ENCODE measurements around the gene SERAC1.

Gene SERAC1

DNA sequence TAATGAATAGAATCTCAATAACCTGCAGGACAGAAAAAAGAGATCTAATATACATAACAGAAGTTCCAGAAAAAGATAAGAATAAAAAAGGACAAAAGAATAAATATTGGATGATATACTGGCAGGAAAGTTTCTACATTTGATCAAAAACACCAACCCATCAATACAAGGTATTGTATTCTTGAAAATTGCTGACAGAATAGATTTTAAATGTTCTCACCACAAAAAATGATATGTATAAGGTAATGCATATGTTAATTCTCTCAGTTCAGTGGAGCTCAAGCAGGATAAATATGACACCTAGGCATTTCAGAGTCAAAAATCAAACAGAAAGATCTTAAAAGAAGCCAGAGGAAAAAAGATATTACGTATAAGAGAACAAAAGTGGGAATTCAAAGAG lies 43.8 kb downstream of the SERAC1 start:
- no peak for DNase-seq (ENCODE audit: extremely low read depth in 1 of 2, low read depth in 1 of 2)

DNA sequence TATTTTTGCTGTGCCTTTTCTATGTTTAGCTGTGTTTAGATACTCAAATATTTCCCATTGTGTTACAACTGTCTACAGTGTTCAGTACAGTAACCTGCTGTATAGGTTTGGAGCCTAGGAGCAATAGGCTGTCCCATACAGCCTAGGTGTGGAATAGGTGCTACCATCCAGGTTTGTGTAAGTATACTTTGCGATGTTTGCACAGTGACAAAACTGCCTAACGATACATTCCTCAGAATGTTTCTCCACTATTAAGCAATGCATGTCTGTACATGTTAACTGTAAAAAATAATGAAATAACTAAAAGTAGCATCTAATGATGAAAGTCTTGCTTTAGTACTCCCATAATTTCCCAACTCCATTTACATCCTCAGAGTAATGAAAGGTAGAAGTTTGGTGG lies 46.0 kb downstream of the SERAC1 start:
- no peak for DNase-seq (ENCODE audit: extremely low read depth in 1 of 2, low read depth in 1 of 2)

DNA sequence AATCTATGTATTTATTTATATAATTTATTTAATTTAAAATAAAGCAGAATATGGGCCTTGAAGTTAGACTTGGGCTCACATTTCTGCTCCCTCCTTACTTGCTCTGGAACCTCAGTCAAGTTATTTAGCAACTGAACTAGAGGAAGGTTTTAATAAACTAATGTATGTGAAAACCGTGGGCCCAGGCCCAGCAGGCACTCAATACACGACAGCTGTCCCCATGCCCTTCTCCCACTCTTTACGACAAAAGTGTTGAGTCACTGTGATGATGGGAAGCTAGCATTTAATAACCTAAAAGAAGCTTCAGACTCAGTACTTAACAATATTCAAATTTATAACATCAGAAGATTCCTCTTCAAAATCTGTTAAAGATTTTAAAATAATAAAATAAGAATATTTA lies 46.7 kb downstream of the SERAC1 start:
- no peak for DNase-seq (ENCODE audit: extremely low read depth in 1 of 2, low read depth in 1 of 2)

DNA sequence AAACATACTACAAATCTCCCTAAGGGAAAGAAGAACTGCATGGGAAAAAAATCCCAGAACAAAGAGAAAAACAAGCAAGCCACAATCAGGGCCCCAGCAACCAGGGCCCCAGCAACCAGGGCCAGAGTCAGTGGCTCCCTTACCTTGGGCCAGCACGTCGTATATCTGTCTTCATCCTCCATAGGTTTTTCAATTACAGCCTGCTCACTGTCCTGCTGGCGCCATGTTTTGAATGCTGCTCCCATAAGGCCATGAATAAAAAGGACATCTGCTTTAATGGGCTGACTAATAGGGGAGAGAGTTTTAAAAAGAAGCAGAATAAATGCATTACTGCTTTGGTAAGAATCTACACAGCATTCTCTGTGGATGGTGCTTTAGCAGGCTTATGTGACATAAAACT lies 49.2 kb downstream of the SERAC1 start:
- DNase-seq (ENCODE audit: extremely low read depth in 1 of 2, low read depth in 1 of 2): no peak

DNA sequence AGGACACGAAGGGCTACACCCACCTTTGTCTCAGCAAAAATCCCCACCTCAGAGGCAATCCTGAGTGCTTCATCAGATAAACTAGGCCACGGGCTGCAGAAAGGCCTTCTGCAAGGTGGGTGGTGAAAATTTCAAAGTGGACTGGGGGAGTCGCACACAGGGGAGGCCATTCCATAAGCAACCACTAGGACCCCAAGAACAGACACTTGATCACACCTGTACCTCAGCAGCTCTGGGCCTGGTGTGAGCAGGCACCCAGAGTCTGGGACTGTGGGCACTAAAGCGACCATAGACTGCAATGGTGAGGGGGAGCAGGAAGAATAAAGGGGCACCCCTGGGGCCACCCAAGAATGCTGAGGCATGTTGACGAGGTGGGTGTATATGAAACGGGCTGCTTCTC lies 52.6 kb downstream of the SERAC1 start:
- DNase-seq (ENCODE audit: extremely low read depth in 1 of 2, low read depth in 1 of 2): no peak

DNA sequence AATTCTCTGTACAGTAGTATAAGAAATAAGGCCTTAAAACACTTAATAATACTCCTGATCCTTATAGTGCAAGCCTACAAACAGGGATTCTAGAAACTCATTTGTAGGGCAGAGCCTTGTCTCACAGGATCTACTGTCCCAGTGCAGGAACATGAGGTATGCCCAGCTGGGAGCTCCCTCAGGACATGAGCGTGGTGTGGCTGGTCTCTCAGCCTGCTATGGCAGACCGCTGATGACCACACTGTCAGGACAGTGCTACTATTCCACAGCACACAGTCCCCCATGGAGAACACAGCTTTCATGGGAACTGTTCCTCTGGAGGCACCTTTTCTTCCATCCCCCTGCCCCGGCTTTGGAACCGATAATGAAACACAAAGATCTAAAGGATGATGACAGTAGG lies 53.0 kb downstream of the SERAC1 start:
- DNase-seq (ENCODE audit: extremely low read depth in 1 of 2, low read depth in 1 of 2): no peak

DNA sequence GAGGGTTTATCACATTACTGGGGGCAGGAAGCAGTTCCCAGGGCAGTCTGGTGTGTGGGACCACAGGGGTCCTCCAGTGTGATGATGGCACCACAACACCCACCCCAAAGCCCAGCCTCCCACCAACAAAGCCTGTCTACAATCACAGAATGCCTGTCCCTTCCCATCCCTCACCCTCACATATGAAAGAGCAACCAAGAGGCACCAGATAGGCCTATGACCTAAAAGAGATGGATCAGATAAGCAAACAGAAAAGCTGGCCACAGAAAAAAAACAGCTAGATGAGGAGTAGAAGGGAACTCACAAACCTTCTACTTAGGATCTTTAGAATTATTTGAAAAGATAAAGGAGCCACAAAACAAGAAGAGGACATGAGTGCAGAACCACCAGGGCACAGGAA lies 54.3 kb downstream of the SERAC1 start:
- no peak for DNase-seq (ENCODE audit: extremely low read depth in 1 of 2, low read depth in 1 of 2)

DNA sequence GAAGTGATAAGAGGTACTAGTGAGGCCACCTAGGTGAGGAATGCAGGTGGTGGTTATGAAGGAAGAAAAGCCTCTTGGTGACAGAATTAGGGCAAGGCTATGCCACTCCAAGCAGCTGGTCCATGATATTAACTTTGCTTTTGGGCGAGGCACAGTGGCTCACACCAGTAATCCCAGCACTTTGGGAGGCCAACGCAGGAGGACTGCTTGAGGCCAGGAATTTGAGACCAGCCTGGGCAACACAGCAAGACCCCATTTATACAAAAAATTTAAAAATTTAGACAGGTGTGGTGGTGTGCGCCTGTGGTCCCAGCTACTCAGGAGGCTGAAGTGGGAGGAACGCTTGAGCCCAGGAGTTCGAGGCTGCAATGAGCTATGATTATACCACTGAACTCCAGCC lies 56.1 kb downstream of the SERAC1 start:
- DNase-seq (ENCODE audit: extremely low read depth in 1 of 2, low read depth in 1 of 2): no peak

DNA sequence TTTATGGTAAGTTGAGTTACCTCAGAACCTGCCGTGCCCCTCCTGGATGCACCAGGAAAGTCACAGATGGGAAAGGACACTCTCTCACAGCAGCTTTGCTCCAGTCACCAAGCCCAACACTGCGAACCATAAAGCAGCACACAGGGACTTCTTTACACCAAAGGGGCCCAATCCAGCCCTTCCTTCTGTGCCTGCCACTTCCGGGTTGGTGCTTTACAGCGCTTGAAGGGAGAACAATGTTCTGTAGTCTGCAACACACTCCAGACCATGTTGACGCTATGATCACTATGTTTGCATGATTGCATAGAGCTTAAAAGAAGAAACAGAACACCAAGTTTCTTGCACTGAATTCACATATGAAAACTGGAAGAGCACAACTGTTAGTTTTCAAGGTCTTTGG lies 57.1 kb downstream of the SERAC1 start:
- DNase-seq (ENCODE audit: extremely low read depth in 1 of 2, low read depth in 1 of 2): no peak

DNA sequence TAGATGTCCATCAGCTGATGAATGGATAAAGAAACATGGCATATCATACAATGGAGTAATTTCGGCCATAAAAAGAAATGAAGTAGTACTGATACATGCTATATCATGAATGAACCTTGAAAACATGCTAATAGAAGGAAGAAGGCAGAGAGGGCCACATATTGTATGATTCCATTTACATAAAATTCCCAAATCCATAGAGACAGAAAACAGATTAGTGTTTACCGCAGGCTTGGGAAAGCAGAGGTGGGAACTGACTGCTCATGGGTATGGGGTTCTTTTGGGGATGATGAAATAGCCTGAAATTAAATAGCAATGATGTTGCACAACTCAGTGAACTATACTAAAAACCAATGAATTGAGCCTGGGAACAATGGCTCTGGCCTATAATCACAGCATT lies 58.3 kb downstream of the SERAC1 start:
- no peak for DNase-seq (ENCODE audit: extremely low read depth in 1 of 2, low read depth in 1 of 2)

DNA sequence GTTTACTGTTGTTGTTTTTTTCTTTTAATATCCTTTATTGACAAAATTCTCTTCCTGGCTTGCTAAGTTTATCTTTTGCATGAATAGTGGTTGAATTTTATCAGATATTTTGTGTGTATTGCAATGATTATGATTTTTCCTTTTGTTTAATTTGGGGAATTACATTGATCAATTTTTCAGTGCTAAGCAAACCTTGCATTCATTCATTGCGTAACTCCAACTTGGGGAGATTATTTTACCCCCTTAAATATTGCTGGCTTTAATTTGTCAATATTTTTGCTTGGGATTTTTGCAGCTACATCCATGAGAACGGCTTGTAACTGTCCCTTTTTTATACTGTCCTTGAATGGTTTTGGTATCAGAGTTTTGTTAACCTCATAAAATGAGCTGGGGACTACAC lies 63.4 kb downstream of the SERAC1 start:
- DNase-seq (ENCODE audit: extremely low read depth in 1 of 2, low read depth in 1 of 2): no peak

DNA sequence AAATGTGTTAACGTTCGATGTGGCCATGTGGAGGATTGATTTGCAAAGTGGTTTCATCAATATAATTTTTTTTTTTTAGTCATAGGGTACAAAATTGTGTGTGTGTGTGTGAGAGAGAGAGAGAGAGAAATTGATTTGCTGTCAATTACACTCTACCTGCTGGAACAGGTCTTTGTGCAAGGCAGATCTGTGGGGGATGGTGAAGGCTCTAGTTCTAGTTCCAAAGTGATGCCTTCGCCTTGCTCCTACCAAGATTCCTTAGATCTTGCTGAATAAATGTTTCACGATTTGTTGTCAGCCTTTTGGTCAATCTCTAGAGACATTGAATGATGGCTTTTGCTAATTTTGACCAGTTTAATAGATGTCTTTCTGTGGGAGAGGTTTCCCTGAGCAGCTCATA lies 64.8 kb downstream of the SERAC1 start:
- no peak for DNase-seq (ENCODE audit: extremely low read depth in 1 of 2, low read depth in 1 of 2)

DNA sequence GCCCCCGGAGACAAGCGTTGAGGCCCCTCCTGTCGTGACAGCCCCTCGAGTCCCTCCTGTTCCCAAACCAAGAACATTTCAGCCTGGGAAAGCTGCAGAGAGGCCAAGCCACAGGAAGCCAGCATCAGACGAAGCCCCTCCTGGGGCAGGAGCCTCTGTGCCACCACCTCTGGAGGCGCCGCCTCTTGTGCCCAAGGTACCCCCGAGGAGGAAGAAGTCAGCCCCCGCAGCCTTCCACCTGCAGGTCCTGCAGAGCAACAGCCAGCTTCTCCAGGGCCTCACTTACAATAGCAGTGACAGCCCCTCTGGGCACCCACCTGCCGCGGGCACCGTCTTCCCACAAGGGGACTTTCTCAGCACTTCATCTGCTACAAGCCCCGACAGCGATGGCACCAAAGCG lies 72.4 kb downstream of the SERAC1 start:
- DNase-seq (ENCODE audit: extremely low read depth in 1 of 2, low read depth in 1 of 2): no peak

DNA sequence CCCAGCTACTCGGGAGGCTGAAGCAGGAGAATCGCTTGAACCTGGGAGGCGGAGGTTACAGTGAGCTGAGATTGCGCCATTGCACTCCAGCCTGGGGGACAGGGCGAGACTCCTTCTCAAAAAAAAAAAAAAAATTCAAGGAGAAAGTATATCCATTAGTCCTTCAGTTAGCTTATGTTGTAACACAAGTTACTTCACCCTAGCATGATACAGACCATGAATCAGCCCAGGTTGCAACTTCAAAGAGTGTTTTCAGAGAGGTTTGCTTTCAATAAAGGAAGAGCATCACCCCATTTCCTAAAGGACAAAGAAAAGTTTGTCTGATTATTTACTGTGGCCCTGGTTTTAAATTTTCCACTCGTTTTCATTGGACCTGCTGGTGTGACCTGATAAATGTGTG lies 73.0 kb downstream of the SERAC1 start:
- DNase-seq (ENCODE audit: extremely low read depth in 1 of 2, low read depth in 1 of 2): no peak

DNA sequence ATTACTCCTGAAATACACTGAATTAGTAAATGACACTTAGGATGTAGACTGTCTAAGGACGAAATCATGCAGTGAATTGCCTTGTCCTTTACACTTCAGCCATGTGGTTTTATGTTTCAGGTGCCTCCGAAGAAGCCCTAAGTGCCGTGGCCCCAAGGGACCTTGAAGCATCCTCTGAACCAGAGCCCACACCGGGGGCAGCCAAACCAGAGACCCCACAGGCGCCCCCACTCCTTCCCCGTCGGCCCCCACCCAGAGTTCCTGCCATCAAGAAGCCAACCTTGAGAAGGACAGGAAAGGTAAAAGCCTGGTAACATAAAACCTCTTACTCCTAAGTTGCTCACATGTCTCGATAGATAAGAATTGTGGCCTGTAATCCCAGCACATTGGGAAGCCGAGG lies 75.3 kb downstream of the SERAC1 start:
- no peak for DNase-seq (ENCODE audit: extremely low read depth in 1 of 2, low read depth in 1 of 2)

DNA sequence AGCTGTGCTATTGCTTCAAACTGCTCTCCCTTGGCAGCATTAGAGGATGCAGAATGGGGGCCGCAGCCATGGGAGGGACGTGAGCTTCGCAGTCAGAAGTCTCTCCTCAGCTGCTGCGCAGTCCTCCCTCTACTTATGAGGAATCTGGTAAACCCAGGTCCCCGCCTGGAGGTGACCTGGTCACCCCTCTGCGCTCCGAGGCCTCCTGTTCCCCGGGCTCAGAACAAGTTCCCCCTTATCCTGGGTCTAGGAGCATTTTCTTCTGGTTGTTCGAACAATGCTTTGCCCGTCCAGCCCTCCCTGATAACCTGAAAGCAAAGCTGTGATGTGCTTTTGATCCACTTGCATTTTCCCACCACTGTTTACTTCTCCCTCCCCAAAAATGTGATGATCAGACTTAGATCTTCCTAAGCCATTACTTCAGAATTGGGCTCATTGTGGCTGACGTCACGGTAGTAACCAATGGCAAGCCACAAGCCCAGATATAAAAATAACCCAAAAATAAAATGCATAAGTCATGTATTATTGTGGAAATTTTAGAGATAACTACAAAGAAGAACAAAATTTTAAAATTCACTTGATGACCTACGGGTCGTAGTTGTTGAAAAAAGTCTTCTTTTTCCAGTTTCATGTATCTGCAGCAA lies 80.7 kb downstream of the SERAC1 start:
- DNase-seq (ENCODE audit: extremely low read depth in 1 of 2, low read depth in 1 of 2): no peak

DNA sequence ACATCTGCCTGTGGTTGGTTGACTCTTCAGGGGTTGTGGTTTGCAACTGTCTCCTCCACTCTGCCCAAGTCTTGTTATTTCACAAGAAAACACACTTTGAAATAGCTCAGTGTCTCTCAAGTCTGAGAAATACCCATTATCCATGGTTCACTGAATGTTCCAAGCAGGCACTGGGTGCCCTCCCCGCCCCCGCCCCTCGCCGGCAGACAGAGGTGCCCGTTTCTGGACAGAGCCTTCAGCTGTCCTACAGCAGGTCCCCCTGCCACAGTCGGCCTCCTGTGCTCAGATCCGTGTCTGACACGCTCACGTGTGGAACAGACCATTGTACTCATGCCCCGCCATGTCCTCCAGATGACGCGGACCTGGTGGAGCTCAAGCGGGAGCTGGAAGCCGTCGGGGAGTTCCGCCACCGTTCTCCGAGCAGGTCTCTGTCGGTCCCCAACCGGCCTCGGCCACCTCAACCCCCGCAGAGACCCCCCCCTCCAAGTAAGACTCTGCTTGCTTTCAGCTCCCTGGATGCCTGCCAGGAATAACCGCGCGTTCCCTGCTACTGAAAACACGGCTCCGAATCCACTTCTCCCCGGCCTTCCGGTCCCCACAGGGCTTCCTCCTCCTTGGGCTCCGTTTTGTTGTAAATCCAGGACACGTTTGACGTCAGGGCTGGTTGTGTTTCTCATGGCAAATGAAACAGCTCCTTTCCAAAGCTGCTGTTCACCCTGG lies 81.4 kb downstream of the SERAC1 start:
- no peak for DNase-seq (ENCODE audit: extremely low read depth in 1 of 2, low read depth in 1 of 2)

DNA sequence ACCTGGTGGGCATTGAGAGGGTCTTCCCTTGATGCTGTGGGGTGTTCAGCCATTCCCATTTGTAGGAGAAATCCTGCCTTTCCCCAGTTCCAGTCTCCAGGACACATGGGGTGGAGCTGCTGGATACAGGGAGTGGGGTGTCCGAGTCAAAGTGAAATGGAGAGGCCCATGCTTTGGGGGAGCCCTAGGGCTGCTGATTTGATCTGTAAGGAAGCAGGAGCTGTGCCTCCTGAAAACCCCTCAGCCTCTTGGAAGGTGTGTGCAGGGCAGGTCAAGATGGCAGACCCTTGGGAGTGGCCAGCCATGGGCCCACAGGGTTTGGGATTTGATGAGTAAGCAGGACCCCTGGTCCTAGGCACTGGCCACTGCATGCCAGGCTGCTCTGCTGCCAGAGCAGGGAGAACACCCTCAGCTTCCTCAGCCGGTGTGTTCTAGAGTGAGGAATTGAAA lies 82.0 kb downstream of the SERAC1 start:
- no peak for DNase-seq (ENCODE audit: extremely low read depth in 1 of 2, low read depth in 1 of 2)

DNA sequence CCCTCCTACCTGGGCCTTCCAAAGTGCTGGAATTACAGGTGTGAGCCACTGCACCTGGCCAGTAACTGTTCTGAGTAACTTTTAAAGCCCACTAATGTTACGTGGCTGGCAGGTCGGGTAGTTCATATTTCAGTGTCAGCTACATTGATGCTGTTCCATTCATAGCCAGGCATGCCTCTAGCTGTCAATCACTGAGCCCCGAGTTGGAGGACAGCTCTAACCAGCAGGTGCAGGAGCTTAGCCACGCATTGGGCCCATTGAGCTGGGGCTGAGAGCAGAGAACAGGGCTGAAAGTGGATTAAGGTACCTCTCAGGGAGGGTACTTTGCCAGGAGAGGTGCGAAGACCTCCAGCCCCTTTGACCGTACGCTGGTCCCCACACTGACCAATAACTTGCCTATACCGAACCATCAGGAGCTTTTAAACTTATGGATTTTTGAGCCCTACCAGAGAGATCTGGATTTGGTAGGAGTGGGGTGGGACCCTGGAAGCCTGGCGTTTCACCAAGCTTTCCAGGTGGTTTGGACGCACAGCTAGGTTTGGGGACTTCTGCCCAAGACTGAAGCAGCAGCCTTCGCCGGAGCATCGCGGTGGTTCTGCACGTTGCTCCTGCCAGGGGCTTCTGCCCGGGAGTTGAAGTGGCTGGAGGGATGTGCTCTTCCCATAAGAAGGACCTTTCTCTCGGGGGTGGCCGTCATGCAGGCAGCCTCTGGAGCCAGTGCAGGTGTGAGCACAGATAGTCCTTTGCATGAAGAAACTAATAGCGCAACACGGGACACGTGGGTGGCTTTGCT lies 82.6 kb downstream of the SERAC1 start:
- DNase-seq (ENCODE audit: extremely low read depth in 1 of 2, low read depth in 1 of 2): no peak

DNA sequence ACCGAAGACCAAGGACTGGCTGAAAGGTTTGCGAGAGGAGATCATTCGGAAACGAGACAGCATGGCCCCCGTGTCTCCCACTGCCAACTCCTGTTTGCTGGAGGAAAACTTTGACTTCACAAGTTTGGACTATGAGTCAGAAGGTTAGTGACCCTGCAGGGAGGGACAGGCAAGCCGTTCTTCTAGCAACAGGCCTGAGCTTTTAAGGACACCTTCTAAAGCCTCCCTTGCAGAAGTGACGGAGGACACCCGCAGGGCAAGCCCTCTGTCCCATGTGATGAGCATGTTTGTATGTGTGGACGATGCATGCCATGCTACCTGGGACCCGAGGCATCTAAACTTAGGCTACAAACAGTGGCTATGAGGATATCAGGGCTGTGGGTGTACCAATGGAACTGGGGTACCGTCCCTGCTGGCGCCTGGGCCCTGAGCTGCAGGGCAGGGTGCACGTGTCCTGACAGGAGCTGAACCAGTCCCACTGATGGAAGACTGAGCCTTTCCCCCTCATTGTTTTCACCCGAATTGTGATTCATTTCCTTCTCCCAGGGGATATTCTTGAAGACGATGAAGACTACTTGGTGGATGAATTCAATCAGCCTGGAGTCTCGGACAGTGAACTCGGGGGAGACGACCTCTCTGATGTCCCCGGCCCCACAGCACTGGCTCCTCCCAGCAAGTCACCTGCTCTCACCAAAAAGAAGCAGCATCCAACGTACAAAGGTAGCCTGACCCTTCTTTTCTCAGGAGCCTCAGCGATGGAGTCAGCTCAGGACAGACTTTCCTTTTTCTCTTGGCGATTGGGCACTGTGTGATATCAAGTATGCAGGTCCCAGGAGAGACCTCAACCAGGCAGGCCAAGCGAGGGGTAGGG lies 84.4 kb downstream of the SERAC1 start:
- no peak for DNase-seq (ENCODE audit: extremely low read depth in 1 of 2, low read depth in 1 of 2)

DNA sequence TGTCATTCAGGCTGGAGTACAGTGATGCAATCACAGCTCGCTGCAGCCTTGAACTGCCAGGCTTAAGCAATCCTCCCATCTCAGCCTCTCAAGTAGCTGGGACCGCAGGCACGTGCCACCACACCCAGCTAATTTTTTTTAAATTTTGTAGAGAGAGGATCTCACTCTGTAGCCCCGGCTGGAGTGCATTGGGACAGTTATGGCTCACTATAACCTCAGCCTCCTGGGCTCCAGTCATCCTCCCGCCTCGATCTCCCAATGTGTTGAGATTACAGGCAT lies 86.5 kb downstream of the SERAC1 start:
- DNase-seq (ENCODE audit: extremely low read depth in 1 of 2, low read depth in 1 of 2): no peak

All from activated CD8-positive, alpha-beta memory T cell treated with anti-CD3 and anti-CD28 coated beads for 1 hour (primary cell).